K562 (cell line): Measurements from ENCODE around the gene CYB5R4. TPM values are rescaled to one million over a fixed set of nuclear protein-coding genes. Genes with fewer than 3 reads are reported as not detected.

Source experiments
- ESRRA ChIP-seq: fragments of 450-650 bp; IDR thresholded peaks from 2 replicates; pipeline ENCODE4 v1.6.1; 2014; ENCODE audit warnings: low read depth, mild to moderate bottlenecking, moderate library complexity, borderline replicate concordance
- MYC ChIP-seq, 2 experiments: fragments of 250-450 bp in 1 of 2; sonication (Bioruptor Pico) in 1 of 2; IDR thresholded peaks; 2 replicates each; pipeline versions ENCODE4 v1.5.1 to v1.6.1; 2012 to 2021; ENCODE audit warnings: low read depth in 2 of 2, borderline replicate concordance in 1 of 2, improper control_type of control experiment in 1 of 2, low read length in 1 of 2, mild to moderate bottlenecking in 1 of 2, moderate library complexity in 1 of 2
- SAFB ChIP-seq: fragments of 200-400 bp; formaldehyde crosslinking; IDR thresholded peaks from 2 replicates; pipeline ENCODE4 v1.6.1; 2017; ENCODE audit warnings: low read depth, low read length, borderline replicate concordance
- ZBTB26 ChIP-seq: fragments of 450-650 bp; formaldehyde crosslinking; IDR thresholded peaks from 2 replicates; pipeline ENCODE4 v1.4.0; 2022; ENCODE audit warnings: missing genetic modification characterization
- ZNF589 ChIP-seq: fragments of 200-800 bp; sonication (Bioruptor generic); IDR thresholded peaks from 2 replicates; pipeline ENCODE4 v1.6.1; 2016; ENCODE audit warnings: low read depth, missing genetic modification characterization, missing compliant biosample characterization
- ZNF707 ChIP-seq: fragments of 250-450 bp; sonication (Bioruptor Pico); conservative IDR thresholded peaks from 2 replicates; pipeline ENCODE4 v1.8.0; 2022; ENCODE audit warnings: inconsistent platforms, mild to moderate bottlenecking, moderate library complexity
- polyA plus RNA-seq, 8 experiments: library from polyadenylated mRNA; depleted of rRNA in 4 of 8; stranded (reverse) in 5 of 8; unstranded in 3 of 8; fragments of >200 nt; fragmentation: Nextera tagmentation in 2 of 8; fragmentation: Illumina TruSeq in 1 of 8; extraction: Ambion mirVana in 2 of 8; extraction: Trizol in 1 of 8; gene quantifications; 2 replicates each; pipeline versions ENCODE4 v1.2.1 to v1.2.3, GENCODE V29; 2011 to 2014; ENCODE audit warnings: inconsistent platforms in 1 of 8, missing spikeins in 1 of 8
- total RNA-seq, 7 experiments: library from RNA; depleted of rRNA in 6 of 7; stranded (reverse); fragments of >200 nt in 6 of 7; fragmentation: Illumina TruSeq in 2 of 7; extraction: Trizol in 2 of 7; gene quantifications; 2 replicates each; pipeline versions ENCODE4 v1.2.1 to v1.2.3, GENCODE V29; 2011 to 2021; ENCODE audit warnings: low replicate concordance in 1 of 7
- TF ChIP-seq, protein P1 (sequence below): fragments of 450-650 bp; IDR thresholded peaks from 2 replicates; pipeline ENCODE4 v1.6.1; 2017; ENCODE audit warnings: antibody characterized with exemption, mild to moderate bottlenecking
- TF ChIP-seq, protein P2 (sequence below): fragments of 250-450 bp; sonication (Bioruptor Pico); IDR thresholded peaks from 2 replicates; pipeline ENCODE4 v1.8.0; 2021; ENCODE audit warnings: moderate library complexity, mild to moderate bottlenecking, inconsistent platforms
- TF ChIP-seq, protein P3 (sequence below), 2 experiments: fragments of 450-650 bp in 1 of 2; IDR thresholded peaks; 2 replicates each; pipeline ENCODE4 v1.6.1; 2011 to 2017; ENCODE audit warnings: low read depth in 2 of 2, antibody characterized with exemption in 1 of 2, borderline replicate concordance in 1 of 2, low read length in 1 of 2, mild to moderate bottlenecking in 1 of 2, mixed read lengths in 1 of 2; ENCODE audit not compliant: control insufficient read depth in 1 of 2

CYB5R4 gene
- total and polyA plus RNA-seq, 9 of the 15 experiments (the other 6 are each of a cell fraction or from before 2014, with no cell fraction given) = 5.9 to 23.1 (median 19.0) TPM

- TF ChIP-seq, protein P1, sequence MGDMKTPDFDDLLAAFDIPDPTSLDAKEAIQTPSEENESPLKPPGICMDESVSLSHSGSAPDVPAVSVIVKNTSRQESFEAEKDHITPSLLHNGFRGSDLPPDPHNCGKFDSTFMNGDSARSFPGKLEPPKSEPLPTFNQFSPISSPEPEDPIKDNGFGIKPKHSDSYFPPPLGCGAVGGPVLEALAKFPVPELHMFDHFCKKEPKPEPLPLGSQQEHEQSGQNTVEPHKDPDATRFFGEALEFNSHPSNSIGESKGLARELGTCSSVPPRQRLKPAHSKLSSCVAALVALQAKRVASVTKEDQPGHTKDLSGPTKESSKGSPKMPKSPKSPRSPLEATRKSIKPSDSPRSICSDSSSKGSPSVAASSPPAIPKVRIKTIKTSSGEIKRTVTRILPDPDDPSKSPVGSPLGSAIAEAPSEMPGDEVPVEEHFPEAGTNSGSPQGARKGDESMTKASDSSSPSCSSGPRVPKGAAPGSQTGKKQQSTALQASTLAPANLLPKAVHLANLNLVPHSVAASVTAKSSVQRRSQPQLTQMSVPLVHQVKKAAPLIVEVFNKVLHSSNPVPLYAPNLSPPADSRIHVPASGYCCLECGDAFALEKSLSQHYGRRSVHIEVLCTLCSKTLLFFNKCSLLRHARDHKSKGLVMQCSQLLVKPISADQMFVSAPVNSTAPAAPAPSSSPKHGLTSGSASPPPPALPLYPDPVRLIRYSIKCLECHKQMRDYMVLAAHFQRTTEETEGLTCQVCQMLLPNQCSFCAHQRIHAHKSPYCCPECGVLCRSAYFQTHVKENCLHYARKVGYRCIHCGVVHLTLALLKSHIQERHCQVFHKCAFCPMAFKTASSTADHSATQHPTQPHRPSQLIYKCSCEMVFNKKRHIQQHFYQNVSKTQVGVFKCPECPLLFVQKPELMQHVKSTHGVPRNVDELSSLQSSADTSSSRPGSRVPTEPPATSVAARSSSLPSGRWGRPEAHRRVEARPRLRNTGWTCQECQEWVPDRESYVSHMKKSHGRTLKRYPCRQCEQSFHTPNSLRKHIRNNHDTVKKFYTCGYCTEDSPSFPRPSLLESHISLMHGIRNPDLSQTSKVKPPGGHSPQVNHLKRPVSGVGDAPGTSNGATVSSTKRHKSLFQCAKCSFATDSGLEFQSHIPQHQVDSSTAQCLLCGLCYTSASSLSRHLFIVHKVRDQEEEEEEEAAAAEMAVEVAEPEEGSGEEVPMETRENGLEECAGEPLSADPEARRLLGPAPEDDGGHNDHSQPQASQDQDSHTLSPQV = peak; percentile 100
- TF ChIP-seq, protein P2, sequence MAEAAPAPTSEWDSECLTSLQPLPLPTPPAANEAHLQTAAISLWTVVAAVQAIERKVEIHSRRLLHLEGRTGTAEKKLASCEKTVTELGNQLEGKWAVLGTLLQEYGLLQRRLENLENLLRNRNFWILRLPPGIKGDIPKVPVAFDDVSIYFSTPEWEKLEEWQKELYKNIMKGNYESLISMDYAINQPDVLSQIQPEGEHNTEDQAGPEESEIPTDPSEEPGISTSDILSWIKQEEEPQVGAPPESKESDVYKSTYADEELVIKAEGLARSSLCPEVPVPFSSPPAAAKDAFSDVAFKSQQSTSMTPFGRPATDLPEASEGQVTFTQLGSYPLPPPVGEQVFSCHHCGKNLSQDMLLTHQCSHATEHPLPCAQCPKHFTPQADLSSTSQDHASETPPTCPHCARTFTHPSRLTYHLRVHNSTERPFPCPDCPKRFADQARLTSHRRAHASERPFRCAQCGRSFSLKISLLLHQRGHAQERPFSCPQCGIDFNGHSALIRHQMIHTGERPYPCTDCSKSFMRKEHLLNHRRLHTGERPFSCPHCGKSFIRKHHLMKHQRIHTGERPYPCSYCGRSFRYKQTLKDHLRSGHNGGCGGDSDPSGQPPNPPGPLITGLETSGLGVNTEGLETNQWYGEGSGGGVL = peak; percentile 89; the same call in 1 of the 2 replicates
- peak; percentile 98 for TF ChIP-seq ZNF589 (CRISPR knock-in tag)
- TF ChIP-seq, protein P3, sequence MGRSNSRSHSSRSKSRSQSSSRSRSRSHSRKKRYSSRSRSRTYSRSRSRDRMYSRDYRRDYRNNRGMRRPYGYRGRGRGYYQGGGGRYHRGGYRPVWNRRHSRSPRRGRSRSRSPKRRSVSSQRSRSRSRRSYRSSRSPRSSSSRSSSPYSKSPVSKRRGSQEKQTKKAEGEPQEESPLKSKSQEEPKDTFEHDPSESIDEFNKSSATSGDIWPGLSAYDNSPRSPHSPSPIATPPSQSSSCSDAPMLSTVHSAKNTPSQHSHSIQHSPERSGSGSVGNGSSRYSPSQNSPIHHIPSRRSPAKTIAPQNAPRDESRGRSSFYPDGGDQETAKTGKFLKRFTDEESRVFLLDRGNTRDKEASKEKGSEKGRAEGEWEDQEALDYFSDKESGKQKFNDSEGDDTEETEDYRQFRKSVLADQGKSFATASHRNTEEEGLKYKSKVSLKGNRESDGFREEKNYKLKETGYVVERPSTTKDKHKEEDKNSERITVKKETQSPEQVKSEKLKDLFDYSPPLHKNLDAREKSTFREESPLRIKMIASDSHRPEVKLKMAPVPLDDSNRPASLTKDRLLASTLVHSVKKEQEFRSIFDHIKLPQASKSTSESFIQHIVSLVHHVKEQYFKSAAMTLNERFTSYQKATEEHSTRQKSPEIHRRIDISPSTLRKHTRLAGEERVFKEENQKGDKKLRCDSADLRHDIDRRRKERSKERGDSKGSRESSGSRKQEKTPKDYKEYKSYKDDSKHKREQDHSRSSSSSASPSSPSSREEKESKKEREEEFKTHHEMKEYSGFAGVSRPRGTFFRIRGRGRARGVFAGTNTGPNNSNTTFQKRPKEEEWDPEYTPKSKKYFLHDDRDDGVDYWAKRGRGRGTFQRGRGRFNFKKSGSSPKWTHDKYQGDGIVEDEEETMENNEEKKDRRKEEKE (IDR thresholded peaks at IDR 0.05; ENCODE audit: borderline replicate concordance in 1 of 2, control insufficient read depth in 1 of 2, low read depth in 2 of 2, low read length in 1 of 2) = peak in 1 of 2 experiments; percentile 87; a peak in 1 of 4 replicates
- peak; percentile 65; the same call in 1 of the 2 replicates for TF ChIP-seq ESRRA
- TF ChIP-seq ZNF707 (CRISPR knock-in tag) = peak; percentile 84
- TF ChIP-seq ZBTB26 (CRISPR knock-in tag) = peak; percentile 62; the same call in 1 of the 2 replicates
- TF ChIP-seq SAFB = no peak
- TF ChIP-seq MYC (IDR thresholded peaks at IDR 0.05; ENCODE audit: low read depth, low read length) = peak; percentile 88
- peak; percentile 94 for TF ChIP-seq MYC (CRISPR knock-in tag; IDR thresholded peaks at IDR 0.05; ENCODE audit: borderline replicate concordance, low read depth)
Measured at GRCh38 chr6:83974409-83975050, 115.0 kb downstream of the CYB5R4 start (continued).
